Lower lobe of right lung (tissue), 2 donors: Measurements from ENCODE around the gene XDH. TPM values are rescaled to one million over a fixed set of nuclear protein-coding genes. Genes with fewer than 3 reads are reported as not detected.

Experiments used
- ATAC-seq, 2 donors: fragments of 200-7000 bp; cut with Tn5 transposase; one replicate each; pipeline ENCODE4 v1.9.1; 2020 to 2022; ENCODE audit warnings: mild to moderate bottlenecking in 2 of 2, moderate library complexity in 2 of 2
- DNase-seq: peaks from one replicate; pipeline ENCODE4 v3.0.0-alpha.2; 2020
- H3K27ac ChIP-seq: fragments of 200-600 bp; one replicate; pipeline ENCODE4 v1.8.0; 2022
- H3K27me3 ChIP-seq: fragments of 200-600 bp; one replicate; pipeline ENCODE4 v1.8.0; 2022; ENCODE audit warnings: low read depth
- H3K36me3 ChIP-seq: fragments of 200-600 bp; one replicate; pipeline ENCODE4 v1.8.0; 2022; ENCODE audit warnings: mild to moderate bottlenecking
- H3K4me1 ChIP-seq: fragments of 200-600 bp; one replicate; pipeline ENCODE4 v1.8.0; 2022
- H3K4me3 ChIP-seq: fragments of 200-600 bp; one replicate; pipeline ENCODE4 v1.8.0; 2022; ENCODE audit warnings: mild to moderate bottlenecking
- H3K9me3 ChIP-seq: fragments of 200-600 bp; one replicate; pipeline ENCODE4 v1.8.0; 2022
- intact Hi-C: fragments of 100-400 bp; cut with DNase I; formaldehyde crosslinking; loops from one replicate; pipeline ENCODE4 v1.11.0; 2022
- total RNA-seq: library from RNA; stranded (reverse); fragmentation: NEBNext Ultra II Directional; extraction: Animal tissue kit (Norgen Biotek cat#: 25700); gene quantifications from one replicate; pipeline ENCODE4 v1.2.1, GENCODE V29; 2021
- TF ChIP-seq, protein P1 (sequence below): fragments of 200-600 bp; IDR thresholded peaks from one replicate; pipeline ENCODE4 v1.8.0; 2022; ENCODE audit warnings: antibody characterized with exemption, mild to moderate bottlenecking
- donor health status: DM: no; HTN: yes; CAD: no; lungs with severe emphysema.

XDH gene
- total RNA-seq, 1 donor from 2014 or later: 0.27 TPM

DNA sequence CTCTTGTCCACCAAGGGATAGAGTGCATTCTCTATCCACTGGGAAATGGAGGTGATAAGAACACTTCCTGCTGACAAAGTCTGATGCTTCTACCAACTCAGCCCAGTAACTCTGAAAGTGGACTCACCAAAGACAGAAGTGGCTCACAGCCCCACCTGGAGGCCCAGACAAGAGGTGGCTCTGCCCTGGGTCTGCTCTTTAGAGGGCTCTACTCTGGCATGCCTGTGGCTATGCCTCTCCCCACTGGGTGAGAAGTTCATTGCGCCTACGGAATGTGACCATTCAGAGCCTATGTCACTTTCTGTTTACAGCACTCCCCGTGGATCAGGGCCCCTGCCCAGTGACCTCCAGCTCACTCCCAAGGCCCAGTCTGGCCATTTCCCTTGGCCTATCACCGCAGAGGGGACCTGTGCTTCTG, 13.5 kb upstream of the XDH start:
- DNase-seq (no peak), ATAC-seq (peak in 1 of 2 donors; percentile 32)
- no peaks in the 10 kb centered on the region for H3K9me3 ChIP-seq
- H3K4me1 ChIP-seq: no peaks in the 10 kb centered on the region
- TF ChIP-seq, protein P1, sequence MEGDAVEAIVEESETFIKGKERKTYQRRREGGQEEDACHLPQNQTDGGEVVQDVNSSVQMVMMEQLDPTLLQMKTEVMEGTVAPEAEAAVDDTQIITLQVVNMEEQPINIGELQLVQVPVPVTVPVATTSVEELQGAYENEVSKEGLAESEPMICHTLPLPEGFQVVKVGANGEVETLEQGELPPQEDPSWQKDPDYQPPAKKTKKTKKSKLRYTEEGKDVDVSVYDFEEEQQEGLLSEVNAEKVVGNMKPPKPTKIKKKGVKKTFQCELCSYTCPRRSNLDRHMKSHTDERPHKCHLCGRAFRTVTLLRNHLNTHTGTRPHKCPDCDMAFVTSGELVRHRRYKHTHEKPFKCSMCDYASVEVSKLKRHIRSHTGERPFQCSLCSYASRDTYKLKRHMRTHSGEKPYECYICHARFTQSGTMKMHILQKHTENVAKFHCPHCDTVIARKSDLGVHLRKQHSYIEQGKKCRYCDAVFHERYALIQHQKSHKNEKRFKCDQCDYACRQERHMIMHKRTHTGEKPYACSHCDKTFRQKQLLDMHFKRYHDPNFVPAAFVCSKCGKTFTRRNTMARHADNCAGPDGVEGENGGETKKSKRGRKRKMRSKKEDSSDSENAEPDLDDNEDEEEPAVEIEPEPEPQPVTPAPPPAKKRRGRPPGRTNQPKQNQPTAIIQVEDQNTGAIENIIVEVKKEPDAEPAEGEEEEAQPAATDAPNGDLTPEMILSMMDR: no peak
- H3K4me3 ChIP-seq: no peak overlapping the region
- no peak overlapping the region for H3K27ac ChIP-seq
- H3K36me3 ChIP-seq: no peaks in the 10 kb centered on the region
- intact Hi-C loops: no loop called here
- no peaks in the 10 kb centered on the region for H3K27me3 ChIP-seq

DNA sequence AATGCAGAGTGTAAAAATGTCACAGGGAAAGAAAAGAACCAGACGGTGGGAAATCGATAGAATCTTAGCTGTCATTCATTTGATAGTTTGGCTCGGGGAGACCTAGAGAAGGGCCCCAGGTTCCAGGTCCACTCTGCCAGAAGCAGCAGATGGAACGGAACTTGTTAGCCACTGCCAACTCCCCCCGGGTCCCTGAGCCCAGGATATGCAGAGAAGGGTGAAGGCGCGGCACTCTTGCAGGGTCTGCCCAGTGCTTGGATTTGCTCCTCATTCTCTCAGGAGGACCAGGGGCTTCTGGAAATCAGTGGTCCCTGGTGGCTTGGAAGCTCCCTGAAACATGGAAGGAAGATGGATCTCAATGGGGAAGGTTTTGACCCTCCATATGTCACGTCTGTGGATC, 11.6 kb upstream of the XDH start:
- intact Hi-C loops: no loop called here
- Histone ChIP-seq H3K4me3 (no peak overlapping the region), H3K4me1 (no peaks in the 10 kb centered on the region), H3K9me3 (no peaks in the 10 kb centered on the region), H3K27ac (no peak overlapping the region), H3K27me3 (no peaks in the 10 kb centered on the region), H3K36me3 (no peaks in the 10 kb centered on the region)
- TF ChIP-seq, protein P1: no peak
- DNase-seq (no peak), ATAC-seq (no peak)

DNA sequence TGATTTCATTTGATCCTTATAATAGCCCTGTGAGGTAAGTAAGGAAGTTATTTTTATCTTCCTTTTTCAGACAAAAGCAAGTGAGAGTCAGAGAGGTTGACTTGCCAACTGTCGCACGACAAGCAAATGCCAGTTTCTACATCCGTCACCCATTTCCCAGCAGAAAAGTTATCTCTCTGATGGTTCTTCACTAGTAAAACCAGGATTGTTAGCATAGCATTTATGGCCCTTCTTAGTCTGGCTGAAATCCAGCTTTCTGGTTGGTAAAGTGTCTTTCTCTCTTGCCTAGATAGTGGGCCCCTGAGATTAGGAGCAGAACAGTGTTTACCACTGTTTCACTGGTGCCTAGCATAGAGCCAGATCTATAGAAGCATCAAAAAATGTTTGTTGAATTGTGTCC, 7.1 kb upstream of the XDH start:
- DNase-seq (no peak), ATAC-seq (no peak)
- TF ChIP-seq, protein P1: no peak
- Histone ChIP-seq H3K36me3 (no peaks in the 10 kb centered on the region), H3K9me3 (peaks cover 5% of the 10 kb centered on the region), H3K27me3 (no peaks in the 10 kb centered on the region), H3K4me3 (no peak overlapping the region), H3K27ac (no peak overlapping the region), H3K4me1 (no peaks in the 10 kb centered on the region)
- intact Hi-C loops: no loop called here

DNA sequence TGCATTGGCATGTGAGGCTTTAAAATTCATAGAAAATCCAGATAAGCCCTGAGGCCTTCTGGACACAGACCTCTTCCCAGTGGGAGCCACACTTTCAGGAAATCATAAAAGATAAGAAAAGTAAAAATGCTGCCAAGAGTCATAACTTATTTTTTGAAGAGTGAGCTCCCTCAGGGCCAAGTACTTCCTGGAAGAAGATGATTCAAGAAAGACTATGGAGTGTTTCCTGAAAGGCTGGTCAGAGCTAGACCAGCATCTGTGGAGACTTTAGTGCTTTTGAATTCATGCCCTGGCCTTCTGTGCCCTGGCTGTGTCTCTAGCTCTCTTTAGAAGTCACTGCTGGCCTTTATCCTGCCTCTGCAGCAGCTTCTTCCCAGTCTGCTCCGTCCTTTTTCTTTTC, 6.4 kb upstream of the XDH start:
- TF ChIP-seq, protein P1: no peak

DNA sequence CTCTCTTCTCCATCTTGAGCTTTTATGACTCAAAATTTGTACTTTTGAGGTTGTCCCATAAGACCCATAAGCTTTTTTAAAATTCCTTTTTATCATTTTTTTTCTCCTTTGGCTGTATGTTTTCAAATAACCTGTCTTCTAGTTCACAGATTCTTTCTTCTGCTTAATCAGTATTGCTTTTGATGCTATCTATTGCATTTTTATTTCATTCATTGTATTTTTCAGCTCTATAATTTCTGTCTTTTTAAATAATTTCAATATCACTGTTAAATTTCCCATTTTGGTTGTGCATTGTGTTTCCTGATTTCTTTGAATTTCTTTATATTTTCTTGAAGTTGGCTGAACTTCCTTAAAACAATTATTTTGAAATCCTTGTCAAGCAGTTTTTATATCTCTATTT, 4.8 kb upstream of the XDH start:
- H3K4me1 ChIP-seq: no peaks in the 10 kb centered on the region
- intact Hi-C loops: no loop called here
- no peaks in the 10 kb centered on the region for H3K27me3 ChIP-seq
- H3K4me3 ChIP-seq: no peak overlapping the region
- H3K9me3 ChIP-seq: peaks cover 5% of the 10 kb centered on the region
- H3K27ac ChIP-seq: no peak overlapping the region
- ATAC-seq: no peak
- DNase-seq: no peak
- TF ChIP-seq, protein P1: no peak
- H3K36me3 ChIP-seq: no peaks in the 10 kb centered on the region

More for the DNA sequence above, 6.4 kb upstream of the XDH start:
- Histone ChIP-seq H3K4me3 (no peak overlapping the region), H3K27me3 (no peaks in the 10 kb centered on the region), H3K9me3 (peaks cover 5% of the 10 kb centered on the region), H3K4me1 (no peaks in the 10 kb centered on the region), H3K27ac (no peak overlapping the region), H3K36me3 (no peaks in the 10 kb centered on the region)
- DNase-seq (no peak), ATAC-seq (no peak)
- intact Hi-C loops: no loop called here

DNA sequence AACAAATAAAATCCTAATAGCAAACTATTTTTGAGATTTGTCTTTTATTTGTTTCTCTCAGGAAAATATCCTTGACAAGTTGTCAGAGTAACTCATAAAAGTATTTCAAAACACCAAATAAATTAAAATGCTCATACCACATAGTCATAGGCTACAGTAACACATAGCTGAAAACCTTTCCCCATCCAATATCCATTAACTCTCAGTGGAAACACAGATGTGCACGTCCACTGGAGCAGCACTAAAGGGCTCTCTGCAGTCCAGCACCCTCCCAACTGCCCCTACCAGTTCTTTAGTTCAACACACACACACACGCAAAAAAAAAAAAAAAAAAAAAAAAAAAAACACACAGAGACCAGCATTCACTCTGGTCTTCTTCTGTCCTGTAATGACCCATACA, 879 bp upstream of the XDH start:
- Histone ChIP-seq H3K4me3 (no peak overlapping the region), H3K9me3 (peaks cover 5% of the 10 kb centered on the region), H3K4me1 (no peaks in the 10 kb centered on the region), H3K27me3 (no peaks in the 10 kb centered on the region), H3K27ac (no peak overlapping the region), H3K36me3 (no peaks in the 10 kb centered on the region)
- intact Hi-C loops: no loop called here
- TF ChIP-seq, protein P1: no peak
- ATAC-seq: no peak
- DNase-seq: no peak
